Natural killer cell (primary cell): Measurements from ENCODE around the gene LRP1B. TPM values are rescaled to one million over a fixed set of nuclear protein-coding genes. Genes with fewer than 3 reads are reported as not detected.

Experiments
- ATAC-seq, 3 donors: fragments of 150-1000 bp in 2 of 3; fragments of 200-7000 bp in 1 of 3; cut with Tn5 transposase; 1 replicate in 1 of 3; 2 replicates in 2 of 3; pipeline ENCODE4 v1.10.0; 2021; ENCODE audit warnings: mild to moderate bottlenecking in 2 of 3, moderate library complexity in 2 of 3
- DNase-seq, 2 donors: peaks; one replicate each; pipeline versions ENCODE4 v3.0.0 to v3.0.0-alpha.2; 2013 to 2021; ENCODE audit warnings: mixed read lengths in 1 of 2
- H3K27ac ChIP-seq: one replicate; pipeline ENCODE4 v1.5.1; 2013; ENCODE audit warnings: mild to moderate bottlenecking, low read length
- H3K27me3 ChIP-seq: one replicate; pipeline ENCODE4 v1.6.1; 2013; ENCODE audit warnings: low read length; ENCODE audit not compliant: control insufficient read depth, insufficient read depth
- H3K36me3 ChIP-seq: one replicate; pipeline ENCODE4 v1.6.1; 2013; ENCODE audit warnings: low read length; ENCODE audit not compliant: control insufficient read depth, insufficient read depth
- H3K4me1 ChIP-seq: one replicate; pipeline ENCODE4 v1.6.1; 2013; ENCODE audit warnings: low read length; ENCODE audit not compliant: control insufficient read depth, insufficient read depth
- H3K4me3 ChIP-seq: one replicate; pipeline ENCODE4 v1.5.1; 2013; ENCODE audit warnings: low read length
- H3K9me3 ChIP-seq: one replicate; pipeline ENCODE4 v1.6.1; 2013; ENCODE audit warnings: low read length; ENCODE audit not compliant: control insufficient read depth, insufficient read depth
- H3K27ac Mint-ChIP-seq, 2 donors: one replicate each; pipeline ENCODE4 v1.8.0; 2022; ENCODE audit warnings: mild to moderate bottlenecking in 2 of 2, mixed read lengths in 2 of 2, moderate library complexity in 1 of 2
- H3K27me3 Mint-ChIP-seq, 2 donors: one replicate each; pipeline ENCODE4 v1.8.0; 2022; ENCODE audit warnings: low read depth in 2 of 2, mixed read lengths in 2 of 2
- H3K36me3 Mint-ChIP-seq: one replicate; pipeline ENCODE4 v1.8.0; 2022; ENCODE audit warnings: mixed read lengths
- H3K4me1 Mint-ChIP-seq, 2 donors: one replicate each; pipeline ENCODE4 v1.8.0; 2022; ENCODE audit warnings: mixed read lengths in 2 of 2
- H3K4me3 Mint-ChIP-seq: one replicate; pipeline ENCODE4 v1.8.0; 2022; ENCODE audit warnings: mild to moderate bottlenecking, moderate library complexity, mixed read lengths
- H3K9me3 Mint-ChIP-seq, 2 donors: one replicate each; pipeline ENCODE4 v1.8.0; 2022; ENCODE audit warnings: mixed read lengths in 2 of 2
- CTCF ChIP-seq: fragments of 200-600 bp; IDR thresholded peaks from one replicate; pipeline ENCODE4 v1.8.0; 2022; ENCODE audit warnings: antibody characterized with exemption
- WGBS: methylation state at CpG from one replicate; pipeline ENCODE4 v1.1.7; 2013; ENCODE audit warnings: missing lambda C conversion rate; ENCODE audit not compliant: insufficient coverage; 5-methylcytosine and 5-hydroxymethylcytosine counted together
- intact Hi-C: fragments of 100-400 bp; cut with micrococcal nuclease; formaldehyde crosslinking; loops from one replicate; pipeline ENCODE4 v1.14.2; 2022
- total RNA-seq, 4 donors: library from RNA; stranded (reverse); fragments of 120-200 nt in 1 of 4; gene quantifications; one replicate each; pipeline versions ENCODE4 v1.2.3 to v1.2.4, GENCODE V29; 2013 to 2022

LRP1B gene
- total RNA-seq, 3 donors from 2014 or later (not counting 1 experiment from before 2014, with no cell fraction given), result 0.05 TPM; not detected in 2

DNA sequence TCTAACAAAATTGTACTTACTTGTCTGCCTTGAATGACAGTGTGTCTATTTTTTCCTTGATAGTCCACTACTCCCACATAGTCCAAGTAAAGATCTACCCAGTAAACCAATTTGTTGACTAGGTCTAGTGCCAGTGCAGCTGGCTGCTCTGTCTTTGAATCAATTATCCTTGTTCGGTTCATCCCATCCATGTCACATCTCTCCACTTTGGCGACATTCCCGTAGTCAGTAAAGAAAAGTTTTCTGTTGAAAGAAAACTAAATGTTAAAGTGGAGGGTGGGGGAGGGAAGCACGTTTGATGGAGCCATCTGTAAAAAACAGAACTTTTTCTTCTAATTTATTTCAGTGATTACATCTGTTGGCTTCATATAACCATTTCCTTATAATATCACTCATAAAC lies 1068.8 kb downstream of the LRP1B start:
- Histone ChIP-seq H3K9me3 (no peaks in the 10 kb centered on the region), H3K27me3 (no peaks in the 10 kb centered on the region), H3K4me3 (no peak overlapping the region), H3K4me1 (no peaks in the 10 kb centered on the region), H3K27ac (no peak overlapping the region), H3K36me3 (no peaks in the 10 kb centered on the region)
- no peak for ATAC-seq
- H3K9me3 Mint-ChIP-seq, result peaks cover 11 to 12% of the 10 kb centered on the region in 2 donors
- WGBS, result 75% methylated on average over 3 of the region's 4 CpGs
- no peaks in the 10 kb centered on the region for H3K36me3 Mint-ChIP-seq
- H3K27me3 Mint-ChIP-seq, result no peaks in the 10 kb centered on the region
- no peaks in the 10 kb centered on the region for H3K4me1 Mint-ChIP-seq
- no peak overlapping the region for H3K4me3 Mint-ChIP-seq
- TF ChIP-seq CTCF, result no peak
- intact Hi-C loops, result no loop called here
- no peak overlapping the region for H3K27ac Mint-ChIP-seq
- DNase-seq, result no peak

- intact Hi-C loops, result no loop called here
- H3K27me3 ChIP-seq, result no peaks in the 10 kb centered on the region
- no peak overlapping the region for H3K4me3 ChIP-seq
- Mint-ChIP-seq H3K36me3 (no peaks in the 10 kb centered on the region), H3K4me3 (no peak overlapping the region), H3K27me3 (no peaks in the 10 kb centered on the region), H3K27ac (no peak overlapping the region), H3K9me3 (peaks cover 2 to 9% of the 10 kb centered on the region in 2 donors), H3K4me1 (no peaks in the 10 kb centered on the region)
- no peak for DNase-seq
- H3K4me1 ChIP-seq, result no peaks in the 10 kb centered on the region
- H3K36me3 ChIP-seq, result no peaks in the 10 kb centered on the region
- no peak overlapping the region for H3K27ac ChIP-seq
- TF ChIP-seq CTCF, result no peak
- 18% methylated on average over 3 of the region's 4 CpGs for WGBS
- no peaks in the 10 kb centered on the region for H3K9me3 ChIP-seq
- ATAC-seq, result no peak
Observed at GRCh38 chr2:141058556-141058955, 1072.3 kb downstream of the LRP1B start.

DNA sequence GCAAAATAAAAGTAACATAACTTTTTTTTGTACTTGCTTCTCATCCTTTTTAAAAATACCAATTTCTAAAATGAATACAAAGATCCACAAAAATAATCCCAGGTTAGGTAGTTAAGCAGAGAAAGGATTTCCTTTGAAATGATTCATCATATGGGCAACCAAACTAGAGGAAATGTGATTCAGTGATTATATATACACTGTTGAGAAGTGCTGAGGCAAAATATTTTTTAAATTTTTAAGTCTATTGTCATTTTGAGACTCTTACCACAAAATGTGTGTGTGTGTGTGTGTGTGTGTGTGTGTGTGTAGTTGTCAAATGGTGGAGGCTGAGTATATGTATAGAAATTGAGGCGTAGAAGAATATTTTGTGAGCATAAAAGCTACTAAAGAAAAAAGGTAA lies 1075.3 kb downstream of the LRP1B start:
- H3K36me3 ChIP-seq, result no peaks in the 10 kb centered on the region
- DNase-seq (no peak), ATAC-seq (no peak)
- Mint-ChIP-seq H3K36me3 (no peaks in the 10 kb centered on the region), H3K4me1 (no peaks in the 10 kb centered on the region), H3K27me3 (no peaks in the 10 kb centered on the region), H3K9me3 (peaks cover 5 to 7% of the 10 kb centered on the region in 2 donors), H3K27ac (no peak overlapping the region), H3K4me3 (no peak overlapping the region)
- H3K9me3 ChIP-seq, result no peaks in the 10 kb centered on the region
- no peak overlapping the region for H3K27ac ChIP-seq
- WGBS, result 100% methylated on average over 1 of the region's 1 CpG
- no peaks in the 10 kb centered on the region for H3K27me3 ChIP-seq
- no peak for TF ChIP-seq CTCF
- H3K4me3 ChIP-seq, result no peak overlapping the region
- intact Hi-C loops, result no loop called here
- H3K4me1 ChIP-seq, result no peaks in the 10 kb centered on the region

DNA sequence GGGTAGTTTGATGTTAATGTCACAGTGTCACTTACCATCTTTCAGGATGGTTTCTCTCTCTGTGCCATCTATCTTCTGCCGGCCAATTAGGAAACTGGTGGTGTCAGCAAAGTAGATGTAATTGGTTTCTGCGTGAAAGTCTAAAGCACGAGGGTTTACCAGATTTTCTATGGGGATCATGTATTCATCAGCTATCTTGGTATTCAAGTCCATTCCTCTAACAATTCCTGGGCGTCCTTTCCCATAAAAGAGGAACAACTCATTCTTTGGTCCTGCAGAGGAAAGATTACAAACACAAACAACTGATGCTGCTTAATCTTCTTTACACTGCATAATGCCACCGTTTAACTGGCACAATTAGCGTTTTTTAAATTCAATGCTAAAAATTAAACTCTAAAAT lies 1081.9 kb downstream of the LRP1B start:
- intact Hi-C loops, result no loop called here
- Histone ChIP-seq H3K9me3 (no peaks in the 10 kb centered on the region), H3K27me3 (no peaks in the 10 kb centered on the region), H3K4me3 (no peak overlapping the region), H3K27ac (no peak overlapping the region), H3K4me1 (no peaks in the 10 kb centered on the region), H3K36me3 (no peaks in the 10 kb centered on the region)
- H3K36me3 Mint-ChIP-seq, result no peaks in the 10 kb centered on the region
- no peaks in the 10 kb centered on the region for H3K27me3 Mint-ChIP-seq
- WGBS, result 75% methylated on average over 6 of the region's 6 CpGs
- DNase-seq, result no peak
- no peak overlapping the region for H3K27ac Mint-ChIP-seq
- H3K4me1 Mint-ChIP-seq, result no peaks in the 10 kb centered on the region
- no peak for ATAC-seq
- peaks cover 5 to 9% of the 10 kb centered on the region in 2 donors for H3K9me3 Mint-ChIP-seq
- no peak overlapping the region for H3K4me3 Mint-ChIP-seq
- TF ChIP-seq CTCF, result no peak
